Caco-2 (cell line): ENCODE data around the gene PLA2G4D. TPM values are rescaled to one million over a fixed set of nuclear protein-coding genes. Genes with fewer than 3 reads are reported as not detected.

Experiments used
- BruUV-seq: library from RNA; stranded (reverse); fragments of 400-500 nt; replicated peaks from 2 replicates; lab custom pipeline; 2021; lab: Mats Ljungman, UMichigan
- CTCF ChIA-PET: fragments of 300-600 bp; sonication (Branson Sonifier 250); formaldehyde crosslinking; loops from one replicate; lab custom pipeline; 2022; ENCODE audit warnings: antibody characterized with exemption; lab: Charles Lee
- POLR2A ChIA-PET: fragments of 300-600 bp; sonication (Branson Sonifier 250); formaldehyde crosslinking; loops from one replicate; lab custom pipeline; 2022; ENCODE audit warnings: antibody characterized with exemption; lab: Charles Lee
- DNase-seq, 2 experiments: peaks; one replicate each; pipeline versions ENCODE4 v3.0.0 to v3.0.0-alpha.2; 2020 to 2022
- H3K27me3 ChIP-seq: replicated peaks from 2 replicates; pipeline ENCODE4 v1.6.0; 2011; ENCODE audit warnings: low read length; ENCODE audit not compliant: control insufficient read depth, insufficient read depth
- H3K36me3 ChIP-seq: 2 replicates; pipeline ENCODE4 v1.5.1; 2011; ENCODE audit warnings: low read length; ENCODE audit not compliant: control insufficient read depth, insufficient read depth
- H3K4me1 ChIP-seq: fragments of 250-450 bp; sonication (Bioruptor Pico); 2 replicates; pipeline ENCODE4 v1.5.1; 2020; ENCODE audit warnings: mild to moderate bottlenecking
- H3K4me3 ChIP-seq: 2 replicates; pipeline ENCODE4 v1.5.1; 2011; ENCODE audit warnings: low read depth, mild to moderate bottlenecking, control low read depth, low read length
- H3K9me3 ChIP-seq: fragments of 250-450 bp; sonication (Bioruptor Pico); 2 replicates; pipeline ENCODE4 v1.5.1; 2020; ENCODE audit warnings: mild to moderate bottlenecking, moderate library complexity
- H3K27ac Mint-ChIP-seq: one replicate; pipeline ENCODE4 v1.8.0; 2022; ENCODE audit warnings: mixed read lengths; ENCODE audit not compliant: unreplicated experiment
- H3K27me3 Mint-ChIP-seq: one replicate; pipeline ENCODE4 v1.8.0; 2022; ENCODE audit warnings: mixed read lengths; ENCODE audit not compliant: insufficient read depth, unreplicated experiment
- H3K36me3 Mint-ChIP-seq: one replicate; pipeline ENCODE4 v1.8.0; 2022; ENCODE audit warnings: mild to moderate bottlenecking, mixed read lengths; ENCODE audit not compliant: insufficient read depth, unreplicated experiment
- H3K4me1 Mint-ChIP-seq: one replicate; pipeline ENCODE4 v1.8.0; 2022; ENCODE audit warnings: low read depth, mixed read lengths; ENCODE audit not compliant: unreplicated experiment
- H3K4me3 Mint-ChIP-seq: one replicate; pipeline ENCODE4 v1.8.0; 2022; ENCODE audit warnings: mild to moderate bottlenecking, moderate library complexity, mixed read lengths; ENCODE audit not compliant: unreplicated experiment
- H3K9me3 Mint-ChIP-seq: one replicate; pipeline ENCODE4 v1.8.0; 2022; ENCODE audit warnings: mixed read lengths; ENCODE audit not compliant: unreplicated experiment
- intact Hi-C: fragments of 100-400 bp; cut with micrococcal nuclease; formaldehyde crosslinking; loops from one replicate; pipeline ENCODE4 v1.10.0; 2022; ENCODE audit not compliant: unreplicated experiment
- total RNA-seq: library from RNA; stranded (reverse); gene quantifications from 2 replicates; pipeline ENCODE4 v1.2.3, GENCODE V29; 2022
- TF ChIP-seq, protein P1 (sequence below), 2 experiments: fragments of 200-600 bp in 1 of 2; IDR thresholded peaks; 1 replicate in 1 of 2; 2 replicates in 1 of 2; pipeline versions ENCODE4 v1.5.1 to v1.8.0; 2011 to 2022; ENCODE audit warnings: antibody characterized with exemption in 1 of 2, control low read depth in 1 of 2, inconsistent platforms in 1 of 2, low read depth in 1 of 2, low read length in 1 of 2, mild to moderate bottlenecking in 1 of 2, moderate library complexity in 1 of 2; ENCODE audit not compliant: insufficient read depth in 1 of 2, severe bottlenecking in 1 of 2, unreplicated experiment in 1 of 2

Gene PLA2G4D
- total RNA-seq, 1 experiment from 2014 or later: not detected

DNA sequence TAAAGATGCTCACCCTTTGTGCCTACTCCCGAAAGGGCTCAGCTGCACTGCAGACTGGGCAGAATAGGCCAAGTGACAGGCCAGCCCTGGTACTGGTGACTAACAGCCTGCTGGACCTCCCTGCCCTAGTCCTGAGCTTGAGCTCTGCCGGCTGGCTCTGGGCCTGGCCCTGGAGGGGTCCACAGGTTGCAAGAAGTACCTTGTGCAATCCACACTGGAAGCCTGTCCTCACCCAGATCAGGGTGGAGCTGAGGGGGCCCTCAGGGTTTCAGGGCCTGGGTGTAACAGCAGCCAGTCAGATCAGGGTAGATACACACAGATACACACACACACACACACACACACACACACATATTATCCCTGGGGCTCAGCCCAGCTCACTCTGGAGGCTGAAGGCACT lies 27.3 kb upstream of the PLA2G4D start:
- H3K4me1 ChIP-seq: no peaks in the 10 kb centered on the region
- TF ChIP-seq, protein P1, sequence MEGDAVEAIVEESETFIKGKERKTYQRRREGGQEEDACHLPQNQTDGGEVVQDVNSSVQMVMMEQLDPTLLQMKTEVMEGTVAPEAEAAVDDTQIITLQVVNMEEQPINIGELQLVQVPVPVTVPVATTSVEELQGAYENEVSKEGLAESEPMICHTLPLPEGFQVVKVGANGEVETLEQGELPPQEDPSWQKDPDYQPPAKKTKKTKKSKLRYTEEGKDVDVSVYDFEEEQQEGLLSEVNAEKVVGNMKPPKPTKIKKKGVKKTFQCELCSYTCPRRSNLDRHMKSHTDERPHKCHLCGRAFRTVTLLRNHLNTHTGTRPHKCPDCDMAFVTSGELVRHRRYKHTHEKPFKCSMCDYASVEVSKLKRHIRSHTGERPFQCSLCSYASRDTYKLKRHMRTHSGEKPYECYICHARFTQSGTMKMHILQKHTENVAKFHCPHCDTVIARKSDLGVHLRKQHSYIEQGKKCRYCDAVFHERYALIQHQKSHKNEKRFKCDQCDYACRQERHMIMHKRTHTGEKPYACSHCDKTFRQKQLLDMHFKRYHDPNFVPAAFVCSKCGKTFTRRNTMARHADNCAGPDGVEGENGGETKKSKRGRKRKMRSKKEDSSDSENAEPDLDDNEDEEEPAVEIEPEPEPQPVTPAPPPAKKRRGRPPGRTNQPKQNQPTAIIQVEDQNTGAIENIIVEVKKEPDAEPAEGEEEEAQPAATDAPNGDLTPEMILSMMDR (IDR thresholded peaks at IDR 0.05; ENCODE audit: insufficient read depth in 1 of 2, low read depth in 1 of 2, low read length in 1 of 2, severe bottlenecking in 1 of 2, unreplicated experiment in 1 of 2): no peak
- Mint-ChIP-seq H3K36me3 (no peaks in the 10 kb centered on the region), H3K27ac (no peak overlapping the region), H3K4me1 (no peaks in the 10 kb centered on the region), H3K4me3 (no peak overlapping the region), H3K9me3 (no peaks in the 10 kb centered on the region), H3K27me3 (peaks cover 9% of the 10 kb centered on the region)
- ChIA-PET POLR2A (no interaction called here), CTCF (no interaction called here)
- intact Hi-C loops: no loop called here
- no peak for DNase-seq
- no peaks in the 10 kb centered on the region for H3K27me3 ChIP-seq
- H3K4me3 ChIP-seq: no peak overlapping the region
- no peaks in the 10 kb centered on the region for H3K36me3 ChIP-seq
- H3K9me3 ChIP-seq: no peaks in the 10 kb centered on the region
- BruUV-seq: no TSS peak

DNA sequence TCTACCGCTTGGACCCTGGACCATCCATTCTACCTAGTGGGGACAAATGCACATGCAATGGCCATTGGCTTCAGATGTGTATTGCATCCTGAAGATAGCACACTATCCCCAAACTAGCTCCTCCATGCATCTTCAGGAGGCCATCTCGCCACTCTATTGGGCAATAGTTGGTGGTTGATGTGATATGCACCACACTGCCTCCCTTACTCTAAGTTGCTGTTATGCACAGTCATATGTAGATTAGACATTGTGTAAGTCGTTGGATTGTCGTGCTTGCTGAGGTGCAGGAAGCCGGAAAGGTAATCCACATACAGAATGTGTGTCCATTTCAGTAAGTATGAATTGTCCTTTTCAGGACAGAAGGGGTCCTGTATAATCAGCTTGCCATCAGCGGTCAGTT lies 26.7 kb upstream of the PLA2G4D start:
- no peaks in the 10 kb centered on the region for H3K4me1 ChIP-seq
- no peak overlapping the region for H3K4me3 ChIP-seq
- intact Hi-C loops: no loop called here
- H3K4me3 Mint-ChIP-seq: no peak overlapping the region
- no peaks in the 10 kb centered on the region for H3K9me3 ChIP-seq
- TF ChIP-seq, protein P1 (IDR thresholded peaks at IDR 0.05; ENCODE audit: insufficient read depth in 1 of 2, low read depth in 1 of 2, low read length in 1 of 2, severe bottlenecking in 1 of 2, unreplicated experiment in 1 of 2): no peak
- no peaks in the 10 kb centered on the region for H3K27me3 ChIP-seq
- H3K27me3 Mint-ChIP-seq: peaks cover 9% of the 10 kb centered on the region
- H3K4me1 Mint-ChIP-seq: no peaks in the 10 kb centered on the region
- H3K36me3 Mint-ChIP-seq: no peaks in the 10 kb centered on the region
- no peaks in the 10 kb centered on the region for H3K9me3 Mint-ChIP-seq
- DNase-seq: no peak
- POLR2A ChIA-PET: no interaction called here
- no peak overlapping the region for H3K27ac Mint-ChIP-seq
- BruUV-seq: no TSS peak
- CTCF ChIA-PET: no interaction called here
- no peaks in the 10 kb centered on the region for H3K36me3 ChIP-seq

DNA sequence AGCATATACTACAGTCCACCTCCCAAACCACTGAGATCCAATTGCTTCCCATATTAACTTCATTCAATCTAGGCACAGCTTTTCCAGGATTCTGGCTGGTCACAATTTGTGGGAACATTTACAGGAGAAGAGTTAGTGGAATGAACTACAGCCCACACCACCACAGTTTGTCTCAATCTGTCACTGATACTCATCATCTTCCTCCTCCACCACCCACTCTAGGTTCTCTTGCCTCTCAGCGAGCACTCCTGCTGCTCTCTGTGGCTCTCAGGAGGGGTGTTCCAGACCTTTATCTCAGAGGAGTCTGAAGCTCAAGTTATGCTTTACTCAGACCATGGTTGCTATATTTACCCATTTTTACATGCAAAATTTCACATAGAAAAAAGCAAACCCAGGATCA lies 25.9 kb upstream of the PLA2G4D start:
- no peaks in the 10 kb centered on the region for H3K9me3 ChIP-seq
- no peaks in the 10 kb centered on the region for H3K4me1 Mint-ChIP-seq
- H3K9me3 Mint-ChIP-seq: no peaks in the 10 kb centered on the region
- H3K27ac Mint-ChIP-seq: no peak overlapping the region
- intact Hi-C loops: no loop called here
- no TSS peak for BruUV-seq
- no peaks in the 10 kb centered on the region for H3K36me3 ChIP-seq
- no peaks in the 10 kb centered on the region for H3K27me3 ChIP-seq
- H3K36me3 Mint-ChIP-seq: no peaks in the 10 kb centered on the region
- TF ChIP-seq, protein P1 (IDR thresholded peaks at IDR 0.05; ENCODE audit: insufficient read depth in 1 of 2, low read depth in 1 of 2, low read length in 1 of 2, severe bottlenecking in 1 of 2, unreplicated experiment in 1 of 2): no peak
- no peak overlapping the region for H3K4me3 ChIP-seq
- ChIA-PET CTCF (no interaction called here), POLR2A (no interaction called here)
- no peak overlapping the region for H3K4me3 Mint-ChIP-seq
- H3K4me1 ChIP-seq: no peaks in the 10 kb centered on the region
- H3K27me3 Mint-ChIP-seq: peaks cover 6% of the 10 kb centered on the region
- DNase-seq: no peak
